HG03521 (cell line): ENCODE data around the gene PI4K2B.
A peak's percentile ranks its signal among the peaks of the same experiment; 100 is the strongest.
"Not testable (repeated sequence)": the region's sequence is repeated elsewhere in the genome, so short reads cannot be mapped to it uniquely, and the experiment has no call there.

Experiments used
- ATAC-seq: cut with Tn5 transposase; IDR thresholded peaks from one replicate; pipeline ENCODE4 v1.9.1; 2021; ENCODE audit warnings: mild to moderate bottlenecking, moderate library complexity; ENCODE audit not compliant: unreplicated experiment

Gene PI4K2B

DNA sequence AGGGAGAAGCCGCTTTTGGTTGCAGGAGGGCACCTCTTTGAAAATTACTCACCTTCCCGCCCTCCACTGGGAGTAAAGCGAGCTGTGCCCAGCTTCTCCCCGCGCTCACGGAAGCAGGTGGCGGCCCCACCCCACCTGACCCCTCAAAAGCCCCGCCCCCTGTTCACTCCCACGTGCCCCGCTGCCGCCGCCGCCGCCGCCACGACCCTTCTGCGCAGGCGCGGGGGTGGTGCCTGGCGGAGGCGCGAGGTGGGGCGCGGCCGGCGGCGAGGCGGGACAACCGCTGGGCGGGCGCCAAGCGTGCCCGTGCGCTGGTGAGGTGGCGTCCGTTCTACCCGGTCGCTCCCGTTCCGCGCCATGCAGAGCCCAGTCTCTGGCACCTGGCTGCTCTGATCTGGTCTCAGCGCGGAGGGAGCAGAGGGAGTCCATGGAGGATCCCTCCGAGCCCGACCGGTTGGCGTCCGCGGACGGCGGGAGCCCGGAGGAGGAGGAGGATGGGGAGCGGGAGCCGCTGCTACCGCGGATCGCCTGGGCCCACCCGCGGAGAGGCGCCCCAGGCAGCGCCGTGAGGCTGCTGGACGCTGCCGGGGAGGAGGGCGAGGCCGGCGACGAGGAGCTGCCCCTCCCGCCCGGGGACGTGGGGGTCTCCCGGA is at the start of gene PI4K2B:
PI4K2B (plus strand) TSS at position 297 of the 653 bp plus-strand sequence; CDS start at position 428, 131 bp downstream.
- peak; percentile 70 for ATAC-seq

DNA sequence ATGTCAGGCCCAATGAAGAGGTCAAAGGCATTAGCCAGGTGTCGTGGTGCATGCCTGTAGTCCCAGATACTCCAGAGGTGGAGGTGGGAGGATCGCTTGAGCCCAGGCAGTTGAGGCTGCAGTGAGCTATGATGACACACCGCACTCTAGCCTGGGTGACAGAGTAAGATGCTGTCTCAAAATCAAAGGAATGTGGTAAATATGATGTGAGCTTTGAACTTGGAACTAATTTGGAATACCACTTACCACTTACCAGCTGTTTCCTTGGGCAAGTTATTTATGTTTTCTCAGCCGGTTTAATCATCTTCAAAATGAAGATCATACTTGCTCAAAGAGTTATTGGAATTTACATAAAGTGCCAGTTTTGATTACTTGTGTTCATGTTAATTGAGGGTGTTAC is 49.8 kb upstream of the PI4K2B start:
- ATAC-seq, result no peak

DNA sequence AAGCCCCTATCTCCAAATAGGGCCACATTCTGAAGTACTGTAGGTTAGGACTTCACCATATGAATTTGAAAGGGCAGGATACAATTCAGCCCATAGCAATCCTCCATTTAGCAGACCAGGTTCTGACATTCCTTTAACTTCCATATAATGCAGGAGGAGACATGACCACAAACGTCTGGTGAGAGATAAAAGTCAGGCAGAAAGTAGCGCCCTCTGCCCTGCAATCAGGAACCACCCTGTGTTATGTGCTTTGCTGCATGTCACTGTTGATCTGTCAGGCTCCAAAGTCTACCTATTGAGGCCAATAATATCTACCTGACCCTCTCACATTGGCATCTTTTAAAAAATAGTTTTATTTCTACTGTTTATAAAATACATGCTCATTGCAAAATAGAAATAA is 43.4 kb upstream of the PI4K2B start:
- no peak for ATAC-seq

DNA sequence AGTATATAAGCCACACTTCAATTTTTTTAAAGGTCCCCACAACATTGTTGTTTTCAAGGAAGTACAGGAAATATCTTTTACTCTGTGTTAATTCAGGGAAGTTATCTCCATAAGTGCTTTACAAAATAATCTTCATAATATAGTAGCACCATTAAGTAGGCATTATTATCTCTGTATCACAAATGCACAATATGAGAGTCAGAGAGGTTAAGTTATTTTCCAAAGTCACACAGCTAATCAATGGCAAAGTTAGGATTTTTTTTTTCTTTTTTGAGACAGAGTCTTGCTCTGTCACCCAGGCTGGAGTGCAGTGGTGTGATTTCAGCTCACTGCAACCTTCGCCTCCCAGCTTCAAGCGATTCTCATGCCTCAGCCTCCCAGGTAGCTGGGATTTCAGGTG is 35.1 kb upstream of the PI4K2B start:
- ATAC-seq, result no peak

DNA sequence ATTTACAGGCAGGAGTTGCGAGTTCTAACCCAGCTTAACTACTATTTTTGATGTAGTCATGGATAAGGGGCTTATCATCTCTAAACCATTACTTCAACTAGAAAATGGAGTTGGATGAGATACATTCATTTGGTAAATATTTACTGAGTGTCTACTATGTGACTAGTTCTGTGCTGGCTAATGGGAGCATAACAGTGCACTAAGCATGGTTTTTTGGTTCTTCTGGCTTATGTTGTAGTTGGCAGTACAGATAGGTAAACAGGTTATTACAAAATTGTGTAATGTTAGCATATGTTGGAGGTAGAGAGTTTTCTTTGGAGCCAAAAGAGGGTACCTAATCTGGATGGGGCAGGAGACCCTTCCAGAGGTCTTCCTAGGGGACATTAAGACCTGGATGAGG is 25.8 kb upstream of the PI4K2B start:
- ATAC-seq, result no peak

DNA sequence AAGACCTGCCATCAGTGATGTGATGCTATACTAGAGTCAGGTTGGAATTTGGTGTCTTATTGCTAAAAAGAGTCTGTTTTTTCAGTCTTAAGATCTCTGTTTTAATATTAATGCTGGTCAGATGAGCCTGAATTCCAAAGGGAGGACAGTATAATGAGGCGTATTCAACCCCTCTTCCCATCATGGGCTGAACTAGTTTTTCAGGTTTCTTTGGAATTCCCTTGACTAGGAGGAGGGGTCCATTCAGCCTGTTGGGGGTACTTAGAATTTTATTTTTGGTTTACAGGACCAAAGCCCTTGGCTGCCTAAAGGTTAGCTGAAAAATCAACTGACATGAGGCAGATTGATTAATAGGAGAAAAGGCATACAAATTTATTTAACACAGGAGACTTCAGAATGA is 24.1 kb upstream of the PI4K2B start:
- ATAC-seq, result no peak

DNA sequence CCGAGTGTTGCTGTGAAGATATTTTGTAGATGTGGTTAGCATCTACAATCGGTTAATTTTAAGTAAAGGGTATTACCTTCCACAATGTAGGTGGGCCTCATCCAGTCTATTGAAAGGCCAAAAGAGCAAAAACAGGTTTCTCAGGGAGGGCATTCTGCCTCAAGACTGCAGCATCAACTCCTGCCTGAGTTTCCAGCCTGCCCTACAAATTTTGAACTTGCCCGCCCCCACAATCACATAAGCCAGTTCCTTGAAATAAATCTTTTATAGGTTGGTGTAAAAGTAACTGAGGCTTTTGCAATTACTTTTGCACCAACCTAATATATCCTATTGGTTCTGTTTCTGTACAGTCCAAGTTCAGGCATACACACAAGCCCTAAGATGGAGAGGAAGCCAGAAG is 22.1 kb upstream of the PI4K2B start:
- ATAC-seq, result no peak

DNA sequence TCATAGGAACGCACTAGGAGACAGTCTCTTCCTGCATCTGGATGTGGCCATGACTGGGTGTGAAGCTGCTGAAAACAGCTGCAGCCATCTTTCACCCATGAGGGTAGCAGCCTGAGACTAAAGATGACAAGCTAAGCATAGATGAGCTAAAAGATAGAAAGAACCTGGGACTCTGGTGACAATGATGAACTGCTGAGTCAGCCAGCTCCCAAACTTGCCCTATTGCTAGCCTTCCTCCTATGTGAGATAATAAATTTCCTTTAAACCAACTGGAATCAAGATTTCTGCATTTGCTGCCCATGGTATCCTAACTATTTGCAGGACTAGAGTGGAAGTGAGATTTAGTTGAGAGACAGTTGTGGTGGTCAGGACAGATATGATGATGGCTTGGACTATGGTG is 21.0 kb upstream of the PI4K2B start:
- no peak for ATAC-seq

DNA sequence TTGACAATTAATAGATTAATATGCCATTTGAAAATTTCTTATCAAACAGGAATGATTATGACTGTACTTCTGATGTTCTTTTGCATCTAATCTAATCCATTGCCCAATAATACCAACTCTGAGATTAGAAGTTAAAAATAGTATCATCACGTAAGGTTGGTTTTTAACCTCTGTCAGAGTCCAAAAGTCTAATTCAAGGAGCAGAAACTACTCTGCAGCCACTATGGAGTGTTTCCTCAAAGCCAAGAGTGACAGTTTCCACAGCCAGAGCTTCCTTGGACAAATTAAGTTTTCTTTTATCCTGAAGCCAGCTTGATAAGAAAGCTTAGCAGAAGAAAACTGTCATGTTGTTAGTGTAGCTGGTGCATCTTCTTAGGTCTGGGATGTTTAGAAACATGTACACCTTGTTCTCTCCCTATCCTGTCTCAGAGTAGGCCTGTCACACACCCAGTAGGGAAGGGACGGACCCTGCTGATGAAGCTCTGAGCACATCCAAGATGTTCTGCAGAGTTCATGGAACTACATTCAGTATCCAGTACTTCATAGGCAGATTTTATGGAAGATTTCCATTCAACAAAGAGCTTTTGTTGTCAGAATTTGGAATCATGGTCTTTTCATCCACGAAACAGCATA is 20.4 kb upstream of the PI4K2B start:
- ATAC-seq, result no peak

DNA sequence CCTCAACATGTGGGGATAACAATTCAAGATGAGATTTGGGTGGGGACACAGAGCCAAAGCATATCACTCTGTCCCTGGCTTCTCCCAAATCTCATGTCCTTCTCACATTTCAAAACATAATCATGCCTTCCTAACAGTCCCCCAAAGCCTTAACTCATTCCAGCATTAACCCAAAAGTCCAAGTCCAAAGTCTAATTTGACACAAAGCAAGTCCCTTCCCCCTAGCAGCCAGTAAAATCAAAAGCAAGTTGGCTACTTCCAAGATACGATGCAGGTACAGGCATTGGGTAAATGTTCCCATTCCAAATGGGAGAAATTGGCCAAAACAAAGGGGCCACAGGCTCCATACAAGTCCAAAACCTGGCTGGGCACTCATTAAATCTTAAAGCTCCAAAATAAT is 19.1 kb upstream of the PI4K2B start:
- ATAC-seq, result not testable (repeated sequence)

DNA sequence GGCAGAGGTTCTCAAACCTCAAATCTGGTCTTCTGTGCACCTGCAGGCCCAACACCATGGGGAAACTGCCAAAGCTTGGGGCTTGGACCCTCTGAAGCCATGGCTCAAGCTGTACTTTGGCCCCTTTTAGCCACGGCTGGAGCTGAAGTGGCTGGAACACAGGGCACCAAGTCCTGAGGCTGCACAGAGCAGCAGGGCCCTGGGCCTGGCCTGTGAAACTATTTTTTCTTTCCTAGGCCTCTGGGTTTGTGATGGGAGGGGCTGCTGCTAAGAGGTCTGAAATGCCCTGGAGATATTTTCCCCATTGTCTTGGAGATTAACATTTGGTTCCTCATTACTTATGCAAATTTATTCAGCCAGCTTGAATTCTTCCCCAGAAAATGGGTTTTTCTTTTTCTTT is 18.3 kb upstream of the PI4K2B start:
- no peak for ATAC-seq

DNA sequence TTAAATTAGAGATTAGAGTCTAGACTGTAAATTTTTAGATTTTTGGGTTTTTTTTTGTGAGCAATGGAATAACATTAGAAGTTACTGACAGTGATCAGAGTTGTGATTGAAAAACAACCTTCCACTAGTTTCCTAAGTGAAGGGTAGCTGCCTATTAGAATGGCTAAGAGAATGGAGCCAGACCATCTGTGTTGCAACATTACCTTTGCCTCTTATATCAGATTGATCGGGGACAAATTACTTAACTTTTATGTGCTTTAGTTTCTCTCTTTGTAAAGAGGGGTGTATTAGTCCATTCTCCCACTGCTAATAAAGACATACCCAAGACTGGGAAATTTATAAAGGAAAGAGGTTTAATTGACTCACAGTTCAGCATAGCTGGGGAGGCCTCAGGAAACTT is 12.5 kb upstream of the PI4K2B start:
- no peak for ATAC-seq

DNA sequence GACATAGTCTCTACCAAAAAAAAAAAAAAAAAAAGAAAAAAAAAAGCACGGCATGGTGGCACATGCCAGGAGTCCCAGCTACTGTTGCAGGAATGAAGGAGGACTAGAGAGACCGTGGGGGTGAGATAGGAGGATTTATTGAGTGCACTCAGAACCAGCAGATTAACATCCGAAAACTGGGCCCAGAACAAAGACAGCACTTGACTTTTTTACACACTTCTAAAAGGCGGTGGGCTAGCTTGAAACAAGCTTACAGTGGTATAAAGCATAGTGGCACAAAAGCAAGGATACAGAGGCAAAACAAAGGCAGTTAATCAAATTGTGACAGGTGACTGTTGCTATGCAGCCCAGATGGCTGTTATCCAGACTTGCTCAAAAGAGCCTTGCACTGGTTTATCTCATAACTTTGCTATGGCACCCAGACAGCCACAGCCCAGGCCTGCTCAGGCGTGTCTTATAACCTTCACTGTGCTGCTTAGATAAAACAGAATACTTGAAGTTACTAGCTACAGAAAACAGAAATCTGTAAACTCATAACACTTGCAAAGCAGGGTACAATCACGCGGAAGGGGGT is 9.9 kb upstream of the PI4K2B start:
- no peak for ATAC-seq

DNA sequence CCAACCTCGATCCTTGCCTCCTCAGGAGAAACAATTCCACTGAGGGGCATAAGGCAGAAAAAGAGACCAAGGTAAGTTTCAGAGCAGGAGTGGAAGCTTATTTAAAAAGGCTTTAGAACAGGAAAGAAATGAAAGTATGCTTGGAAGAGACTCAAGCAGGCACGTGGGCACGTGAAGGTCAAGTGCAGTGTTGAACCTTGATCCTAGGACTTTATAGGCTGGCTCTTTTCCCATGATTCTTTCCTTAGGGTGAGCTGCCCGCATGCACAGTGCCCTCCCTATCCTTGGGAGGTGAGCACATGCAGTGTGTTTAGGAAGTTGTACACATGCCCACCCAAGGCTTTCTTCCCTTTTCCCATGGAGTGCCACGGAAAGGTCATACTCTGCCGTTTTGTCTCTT is 4.0 kb upstream of the PI4K2B start:
- no peak for ATAC-seq

DNA sequence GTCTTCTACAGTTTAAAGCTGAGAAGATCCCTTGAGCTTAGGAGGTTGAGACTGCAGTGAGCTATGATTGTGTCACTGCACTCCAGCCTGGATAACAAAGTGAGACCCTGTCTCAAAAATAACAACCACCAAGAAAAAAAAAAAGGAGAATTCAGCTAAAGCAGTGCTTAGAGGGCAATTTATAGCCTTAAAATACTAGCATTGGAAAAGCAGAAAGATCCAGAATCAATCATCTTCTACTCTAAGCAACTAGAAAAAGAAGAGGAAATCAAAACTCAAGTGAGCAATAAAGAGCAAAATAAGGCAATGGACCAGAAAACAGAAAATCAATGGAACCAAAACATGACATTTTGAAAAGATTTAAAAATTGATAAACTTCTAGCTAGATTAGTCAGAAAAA is 639 bp upstream of the PI4K2B start:
- no peak for ATAC-seq

DNA sequence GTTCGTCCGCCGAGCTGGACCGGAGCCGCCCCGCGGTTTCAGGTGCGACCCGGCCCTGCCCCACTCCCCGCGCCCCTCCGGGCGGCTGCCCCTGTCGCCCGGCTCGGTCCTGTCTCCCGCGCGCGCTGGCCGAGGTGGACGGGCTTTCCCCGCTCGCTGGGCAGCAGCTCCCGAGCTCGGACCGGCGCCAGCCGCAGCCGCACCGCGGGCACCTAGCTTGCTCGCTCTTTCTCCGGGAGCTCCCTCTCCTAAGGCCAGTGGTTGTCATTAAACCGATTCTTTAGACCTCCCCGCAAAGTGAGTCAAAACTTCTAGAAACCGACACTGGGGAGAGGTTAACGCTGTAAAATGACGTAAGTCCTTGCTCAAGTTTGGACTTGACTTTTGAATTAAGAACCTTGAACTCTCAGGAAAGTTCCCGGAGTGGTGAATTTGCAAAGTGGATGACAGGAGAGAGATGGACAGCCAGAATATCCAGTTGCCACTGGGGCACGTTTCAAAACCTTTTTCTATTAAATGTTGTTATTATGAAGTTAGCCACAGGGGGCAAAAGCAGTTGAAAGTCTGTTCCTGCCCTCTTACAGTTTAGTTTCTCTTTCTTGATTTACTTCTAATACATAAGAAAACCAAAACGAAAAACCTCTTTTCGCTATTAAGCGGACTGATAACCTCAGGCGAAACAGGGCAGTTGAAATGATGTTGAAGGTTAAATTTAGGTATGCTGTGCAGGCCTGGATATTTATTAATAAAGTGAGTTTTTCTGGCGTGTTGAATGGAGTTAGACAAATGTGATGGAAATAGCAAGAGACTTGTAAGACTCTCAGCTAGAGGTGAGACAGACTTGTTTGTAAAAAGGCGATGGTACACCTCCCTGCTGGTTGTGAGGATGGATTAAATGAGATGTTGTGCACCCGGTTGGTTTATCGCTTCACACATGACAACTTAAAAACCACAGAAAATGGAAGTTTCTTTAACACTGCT is 847 bp downstream of the PI4K2B start:
- peak; percentile 52 for ATAC-seq

DNA sequence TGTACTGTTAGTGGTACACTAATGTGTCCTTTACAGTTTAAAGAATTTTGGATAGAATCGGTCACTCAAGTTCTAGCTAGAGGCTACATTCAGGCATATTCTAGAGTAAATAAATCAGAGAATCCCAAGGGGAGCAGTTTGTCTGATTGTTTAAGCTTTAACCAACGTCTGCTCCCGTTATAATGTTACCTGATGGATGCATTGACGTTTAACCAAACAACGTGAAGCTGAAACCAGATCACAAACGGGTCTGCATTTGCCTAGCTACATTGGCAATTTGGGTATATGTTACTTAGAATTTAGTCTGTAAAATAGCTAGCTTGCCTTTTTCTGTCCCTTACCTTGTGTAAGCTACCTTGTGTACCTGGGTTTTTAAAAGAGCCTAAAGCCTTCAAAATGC is 1.6 kb downstream of the PI4K2B start:
- no peak for ATAC-seq

DNA sequence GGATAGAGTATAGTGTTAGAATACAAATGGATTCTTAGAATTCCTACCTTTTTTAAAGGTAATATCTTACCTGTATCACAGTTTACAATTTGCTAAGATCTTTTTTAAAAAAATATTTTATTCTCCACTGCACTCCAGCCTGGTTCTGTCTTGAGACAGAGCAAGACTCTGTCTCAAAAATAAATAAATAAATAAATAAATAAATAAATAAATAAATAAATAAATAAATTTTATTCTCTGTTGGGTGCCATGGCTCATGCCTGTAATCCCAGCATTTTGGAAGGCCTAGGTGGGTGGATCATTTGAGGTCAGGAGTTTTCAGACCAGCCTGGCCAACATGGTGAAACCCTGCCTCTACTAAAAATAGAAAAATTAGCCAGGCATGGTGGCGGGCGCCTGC is 2.2 kb downstream of the PI4K2B start:
- ATAC-seq, result not testable (repeated sequence)

DNA sequence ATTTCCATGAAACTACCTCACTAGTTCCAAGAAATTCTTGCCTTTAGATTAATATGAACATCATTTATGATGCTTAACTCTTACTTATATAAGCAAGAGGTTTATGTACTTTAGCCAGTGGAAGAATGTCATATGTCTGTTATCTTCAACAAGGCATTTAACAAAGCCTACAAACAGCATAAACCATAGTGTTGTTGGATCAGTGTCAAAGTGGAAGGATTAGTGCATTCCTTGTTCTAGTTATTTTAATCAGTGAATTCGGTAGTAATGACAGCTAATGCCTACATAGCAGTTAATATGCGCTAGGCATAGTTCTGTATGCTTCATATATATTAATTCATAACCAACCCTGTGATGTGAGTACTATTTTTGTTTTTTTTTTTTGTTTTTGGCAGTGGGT is 3.1 kb downstream of the PI4K2B start:
- ATAC-seq, result no peak

DNA sequence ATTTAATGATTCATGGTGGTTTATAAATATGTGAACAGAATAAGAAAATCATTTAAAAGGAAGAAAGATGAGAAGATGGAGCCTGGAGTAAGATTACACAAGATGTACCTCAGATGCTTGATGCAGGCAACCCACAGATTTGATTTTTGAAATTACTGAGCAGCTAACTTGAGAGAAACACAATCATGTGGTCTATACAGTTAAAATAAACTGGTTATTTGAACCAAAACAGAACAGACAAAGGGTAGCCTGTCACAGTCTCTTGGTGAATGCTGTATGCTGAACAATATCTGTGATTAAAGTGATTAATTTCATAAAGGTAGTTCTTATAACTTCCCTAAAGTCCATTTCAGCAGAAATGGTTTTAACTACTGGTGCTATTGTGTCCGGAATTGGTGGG is 4.2 kb downstream of the PI4K2B start:
- no peak for ATAC-seq

DNA sequence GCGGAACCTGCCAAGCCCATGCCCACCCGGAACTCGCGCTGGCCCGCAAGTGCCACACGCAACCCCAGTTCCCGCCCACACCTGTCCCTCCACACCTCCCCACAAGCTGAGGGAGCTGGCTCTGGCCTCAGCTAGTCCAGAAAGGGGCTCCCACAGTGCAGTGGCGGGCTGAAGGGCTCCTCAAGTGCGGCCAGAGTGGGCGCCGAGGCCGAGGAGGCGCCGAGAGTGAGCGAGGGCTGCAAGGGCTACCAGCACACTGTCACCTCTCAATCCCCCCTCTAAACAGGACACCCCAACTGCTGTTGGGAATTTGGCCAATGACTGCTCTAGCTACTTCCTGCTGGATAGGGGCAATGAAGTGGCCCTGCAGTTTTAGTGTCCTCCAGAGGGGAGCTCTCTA is 5.7 kb downstream of the PI4K2B start:
- ATAC-seq, result not testable (repeated sequence)
